ENCODE results near the gene CAMK1. TPM values are rescaled to one million over a fixed set of nuclear protein-coding genes. Genes with fewer than 3 reads are reported as not detected.

CAMK1 gene
- total RNA-seq, 2 experiments from 2014 or later, result 0.74 to 1.1 TPM

DNA sequence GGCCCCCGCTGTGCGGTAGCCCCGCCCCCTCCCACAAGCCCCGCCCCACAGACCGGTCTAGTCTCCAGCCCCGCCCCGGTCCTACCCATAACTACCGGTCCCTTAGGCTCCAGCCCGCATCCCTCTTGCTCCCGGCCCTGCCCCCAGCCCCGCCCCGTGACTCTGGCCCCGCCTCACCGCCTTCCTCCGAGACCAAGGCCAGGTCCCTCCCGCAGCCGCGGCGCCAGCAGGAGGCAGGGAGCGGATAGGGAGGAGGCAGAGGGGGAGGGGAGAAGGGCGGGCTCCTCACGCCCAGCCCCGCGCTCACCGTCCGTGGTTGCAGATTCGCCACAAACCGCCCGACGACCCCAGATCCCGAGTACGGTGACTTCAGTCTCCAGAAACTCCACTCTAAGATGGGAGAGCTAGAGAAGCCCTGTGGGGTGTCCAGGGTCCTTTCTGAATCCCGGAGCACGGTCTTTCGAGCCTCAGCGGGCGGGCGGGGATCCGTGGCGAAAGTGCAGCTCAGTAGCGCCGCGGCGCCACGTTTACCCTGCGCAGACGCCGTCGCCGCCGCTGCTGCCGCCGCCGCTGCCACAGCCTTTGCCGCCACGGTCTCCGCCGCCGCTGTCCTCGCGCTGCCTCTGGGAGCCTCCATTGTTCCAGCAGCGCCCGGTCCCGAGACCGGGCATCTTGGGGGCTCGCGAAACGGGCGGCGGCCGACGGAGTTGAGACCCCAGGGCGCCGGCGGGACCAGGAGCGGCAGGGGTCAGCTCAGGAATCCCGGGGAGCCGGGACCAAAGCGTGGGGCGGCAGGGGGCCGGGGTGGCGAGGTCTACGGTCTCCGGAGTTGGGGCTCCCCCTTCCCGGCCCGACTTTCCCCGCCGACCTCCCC, 38.3 kb downstream of the CAMK1 start, which contains the start of gene BRPF1:
Gene BRPF1 (plus strand): TSS at position 530 of the 874 bp plus-strand sequence. CDS start 2,406 bp downstream, outside the sequence.
- Histone ChIP-seq H3K4me3 (ENCODE audit: low read length) (peak within 1 kb of the TSS; percentile 86), H3K27me3 (ENCODE audit: control insufficient read depth in 1 of 2, insufficient read depth in 2 of 2, low read length in 2 of 2) (no peaks in the 10 kb centered on the region), H3K27ac (ENCODE audit: low read depth in 1 of 2, low read length in 2 of 2) (peak within 1 kb of the TSS; percentile 84 to 96), H3K36me3 (ENCODE audit: insufficient read depth, low read length) (peaks cover 21% of the 10 kb centered on the region), H3K4me1 (ENCODE audit: insufficient read depth, low read length) (peaks cover 45% of the 10 kb centered on the region), H3K9me3 (ENCODE audit: control insufficient read depth in 1 of 2, insufficient read depth in 1 of 2, low read length in 2 of 2) (no peaks in the 10 kb centered on the region)
- POLR2A ChIA-PET, result interaction anchor here (1.0 to 4.1 kb wide), 14 partner anchors 9 to 335 kb away, joined by 3 to 33 read pairs (median 6); partner anchors contain the start of genes ARPC4, CRELD1, JAGN1 and MTMR14
- TF ChIP-seq, protein P1, sequence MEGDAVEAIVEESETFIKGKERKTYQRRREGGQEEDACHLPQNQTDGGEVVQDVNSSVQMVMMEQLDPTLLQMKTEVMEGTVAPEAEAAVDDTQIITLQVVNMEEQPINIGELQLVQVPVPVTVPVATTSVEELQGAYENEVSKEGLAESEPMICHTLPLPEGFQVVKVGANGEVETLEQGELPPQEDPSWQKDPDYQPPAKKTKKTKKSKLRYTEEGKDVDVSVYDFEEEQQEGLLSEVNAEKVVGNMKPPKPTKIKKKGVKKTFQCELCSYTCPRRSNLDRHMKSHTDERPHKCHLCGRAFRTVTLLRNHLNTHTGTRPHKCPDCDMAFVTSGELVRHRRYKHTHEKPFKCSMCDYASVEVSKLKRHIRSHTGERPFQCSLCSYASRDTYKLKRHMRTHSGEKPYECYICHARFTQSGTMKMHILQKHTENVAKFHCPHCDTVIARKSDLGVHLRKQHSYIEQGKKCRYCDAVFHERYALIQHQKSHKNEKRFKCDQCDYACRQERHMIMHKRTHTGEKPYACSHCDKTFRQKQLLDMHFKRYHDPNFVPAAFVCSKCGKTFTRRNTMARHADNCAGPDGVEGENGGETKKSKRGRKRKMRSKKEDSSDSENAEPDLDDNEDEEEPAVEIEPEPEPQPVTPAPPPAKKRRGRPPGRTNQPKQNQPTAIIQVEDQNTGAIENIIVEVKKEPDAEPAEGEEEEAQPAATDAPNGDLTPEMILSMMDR (IDR thresholded peaks at IDR 0.05), result no peak
- peak; percentile 98 to 100 (median 100) for DNase-seq
- H3K4me3 Mint-ChIP-seq, result peak within 1 kb of the TSS; percentile 88
- intact Hi-C loops (cut with DNase I, micrococcal nuclease), result loop anchor here (1.0 to 10.0 kb wide), 7 partner anchors 18 to 769 kb away; partner anchors contain the start of genes TADA3 (in 2 of the 2), ARPC4 (in 1 of the 2), MTMR14 (in 1 of the 2) and OGG1 (in 1 of the 2)
- H3K36me3 Mint-ChIP-seq (ENCODE audit: low read depth), result peaks cover 51% of the 10 kb centered on the region
- ATAC-seq (ENCODE audit: poor library complexity), result peak; percentile 91
- peaks cover 79% of the 10 kb centered on the region for H3K4me1 Mint-ChIP-seq (ENCODE audit: low read depth)
- CTCF ChIA-PET, result interaction anchor here (1.1 to 1.2 kb wide), 2 partner anchors 15 to 18 kb away, joined by 3 to 5 read pairs; partner anchors contain the start of gene OGG1
- no peaks in the 10 kb centered on the region for H3K27me3 Mint-ChIP-seq
- no peaks in the 10 kb centered on the region for H3K9me3 Mint-ChIP-seq
- peak within 1 kb of the TSS; percentile 91 for H3K27ac Mint-ChIP-seq

DNA sequence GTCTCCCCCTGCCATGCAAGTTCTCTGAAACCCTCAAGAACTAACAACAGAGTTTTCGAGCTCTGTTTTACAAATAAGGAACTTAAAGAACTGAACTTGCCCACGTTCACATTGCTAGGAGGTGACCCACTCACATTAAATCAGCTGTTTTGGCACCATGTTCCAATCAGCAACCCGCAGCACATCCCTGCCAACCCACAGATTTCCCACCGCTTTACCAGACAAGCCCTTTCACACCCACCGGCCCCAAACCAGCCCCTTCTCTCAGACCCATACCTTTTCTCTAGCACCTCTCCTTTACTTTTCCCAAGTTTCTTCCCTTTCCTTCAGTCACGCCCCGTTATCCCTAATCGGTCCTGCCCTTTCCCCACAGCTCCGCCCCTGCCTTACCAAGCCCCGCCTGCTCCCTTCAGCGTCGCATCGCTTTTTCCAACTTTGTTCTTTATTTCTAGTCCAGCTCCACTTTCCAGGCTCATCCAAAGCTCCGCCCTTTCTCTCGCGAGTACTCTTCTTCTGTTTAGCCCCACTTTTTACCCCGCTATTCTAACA, 39.0 kb downstream of the CAMK1 start:
- H3K4me1 ChIP-seq (ENCODE audit: insufficient read depth, low read length), result peaks cover 46% of the 10 kb centered on the region
- Mint-ChIP-seq H3K9me3 (no peaks in the 10 kb centered on the region), H3K4me1 (ENCODE audit: low read depth) (peaks cover 78% of the 10 kb centered on the region), H3K27ac (peak overlapping the region; percentile 91), H3K4me3 (peak overlapping the region; percentile 88), H3K27me3 (no peaks in the 10 kb centered on the region), H3K36me3 (ENCODE audit: low read depth) (peaks cover 46% of the 10 kb centered on the region)
- TF ChIP-seq, protein P1 (IDR thresholded peaks at IDR 0.05), result no peak
- H3K27ac ChIP-seq (ENCODE audit: low read depth in 1 of 2, low read length in 2 of 2), result peak overlapping the region; percentile 32 to 43
- H3K4me3 ChIP-seq (ENCODE audit: low read length), result peak overlapping the region; percentile 86
- intact Hi-C loops (cut with DNase I, micrococcal nuclease), result loop anchor here (1.0 to 10.0 kb wide), 7 partner anchors 19 to 768 kb away; partner anchors contain the start of genes TADA3 (in 2 of the 2), ARPC4 (in 1 of the 2), MTMR14 (in 1 of the 2) and OGG1 (in 1 of the 2)
- ATAC-seq (ENCODE audit: poor library complexity) (peak; percentile 28), DNase-seq (no peak)
- H3K9me3 ChIP-seq (ENCODE audit: control insufficient read depth in 1 of 2, insufficient read depth in 1 of 2, low read length in 2 of 2), result no peaks in the 10 kb centered on the region
- peaks cover 16% of the 10 kb centered on the region for H3K36me3 ChIP-seq (ENCODE audit: insufficient read depth, low read length)
- POLR2A ChIA-PET, result interaction anchor here (0.6 to 4.1 kb wide), 10 partner anchors 9 to 257 kb away, joined by 3 to 33 read pairs (median 4); partner anchors contain the start of genes ARPC4, CRELD1, MTMR14 and OGG1
- CTCF ChIA-PET, result interaction anchor here (1.2 kb wide), 1 partner anchor 19 kb away, joined by 5 read pairs; the partner anchor contains the start of gene OGG1
- no peaks in the 10 kb centered on the region for H3K27me3 ChIP-seq (ENCODE audit: control insufficient read depth in 1 of 2, insufficient read depth in 2 of 2, low read length in 2 of 2)

DNA sequence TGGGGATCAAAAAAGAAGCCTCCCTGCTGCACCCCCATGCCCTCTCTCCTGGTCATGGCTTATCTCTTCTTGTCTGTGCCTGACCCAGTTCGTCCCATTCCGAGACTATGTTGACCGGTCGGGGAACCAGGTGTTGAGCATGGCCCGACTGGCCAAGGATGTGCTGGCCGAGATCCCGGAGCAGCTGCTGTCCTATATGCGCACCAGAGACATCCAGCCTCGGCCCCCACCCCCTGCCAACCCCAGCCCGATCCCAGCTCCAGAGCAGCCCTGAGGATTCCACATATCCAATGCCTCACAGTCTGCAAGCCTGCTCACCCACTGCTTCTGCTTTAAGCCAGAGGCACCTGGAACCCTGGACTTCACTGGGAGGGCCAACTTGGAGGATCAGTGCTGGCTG, 40.3 kb downstream of the CAMK1 start:
- TF ChIP-seq, protein P1 (IDR thresholded peaks at IDR 0.05), result no peak
- Histone ChIP-seq H3K4me3 (ENCODE audit: low read length) (no peak overlapping the region), H3K4me1 (ENCODE audit: insufficient read depth, low read length) (peaks cover 41% of the 10 kb centered on the region), H3K36me3 (ENCODE audit: insufficient read depth, low read length) (peaks cover 5% of the 10 kb centered on the region), H3K27ac (ENCODE audit: low read depth in 1 of 2, low read length in 2 of 2) (no peak overlapping the region), H3K9me3 (ENCODE audit: control insufficient read depth in 1 of 2, insufficient read depth in 1 of 2, low read length in 2 of 2) (no peaks in the 10 kb centered on the region), H3K27me3 (ENCODE audit: control insufficient read depth in 1 of 2, insufficient read depth in 2 of 2, low read length in 2 of 2) (no peaks in the 10 kb centered on the region)
- H3K36me3 Mint-ChIP-seq (ENCODE audit: low read depth), result peaks cover 33% of the 10 kb centered on the region
- H3K27ac Mint-ChIP-seq, result peak overlapping the region; percentile 60
- DNase-seq, result no peak
- ChIA-PET POLR2A (no interaction called here), CTCF (no interaction called here)
- peak overlapping the region; percentile 70 for H3K4me3 Mint-ChIP-seq
- no peaks in the 10 kb centered on the region for H3K9me3 Mint-ChIP-seq
- H3K4me1 Mint-ChIP-seq (ENCODE audit: low read depth), result peaks cover 66% of the 10 kb centered on the region
- intact Hi-C loops (cut with DNase I, micrococcal nuclease), result loop anchor here (2.0 to 5.0 kb wide), 3 partner anchors 81 to 377 kb away; partner anchors contain the start of gene MTMR14 (in 1 of the 2)
- no peak for ATAC-seq (ENCODE audit: poor library complexity)
- no peaks in the 10 kb centered on the region for H3K27me3 Mint-ChIP-seq

Data from CD4-positive, alpha-beta T cell (primary cell).